GDM1 (cell line): ENCODE data around the gene ZXDA.
"Not testable (repeated sequence)": the region's sequence is repeated elsewhere in the genome, so short reads cannot be mapped to it uniquely, and the experiment has no call there.

Source experiments
- DNase-seq: peaks from one replicate; lab custom pipeline; 2025; lab: John Stamatoyannopoulos, UW

Gene ZXDA

GRCh38 chrX:57910287-57910912 is at the start of gene ZXDA:
TSS of gene ZXDA (minus strand) at chrX:57910458. CDS start at chrX:57910420, 38 bp downstream.
- DNase-seq = not testable (repeated sequence)

- DNase-seq = no peak
Observed at GRCh38 chrX:57952320-57952678, 42.0 kb upstream of the ZXDA start.

- DNase-seq = no peak
Observed at GRCh38 chrX:57951666-57952319, 41.5 kb upstream of the ZXDA start.

- DNase-seq = no peak
Observed at GRCh38 chrX:57933321-57933720, 23.1 kb upstream of the ZXDA start.

GRCh38 chrX:57932266-57932665 is 22.0 kb upstream of the ZXDA start:
- no peak for DNase-seq

GRCh38 chrX:57930051-57930450 is 19.8 kb upstream of the ZXDA start:
- no peak for DNase-seq

- DNase-seq = no peak
Observed at GRCh38 chrX:57929373-57929772, 19.1 kb upstream of the ZXDA start.

GRCh38 chrX:57925806-57926205 is 15.5 kb upstream of the ZXDA start:
- DNase-seq = no peak

- DNase-seq = no peak
Observed at GRCh38 chrX:57918750-57919436, 8.6 kb upstream of the ZXDA start.

GRCh38 chrX:57915680-57916079 is 5.4 kb upstream of the ZXDA start:
- no peak for DNase-seq

- not testable (repeated sequence) for DNase-seq
Observed at GRCh38 chrX:57909595-57910286, 517 bp downstream of the ZXDA start.

GRCh38 chrX:57908972-57909594 is 1.2 kb downstream of the ZXDA start:
- DNase-seq = not testable (repeated sequence)

GRCh38 chrX:57906790-57907189 is 3.5 kb downstream of the ZXDA start:
- no peak for DNase-seq

GRCh38 chrX:57905141-57905540 is 5.1 kb downstream of the ZXDA start:
- no peak for DNase-seq

- no peak for DNase-seq
Observed at GRCh38 chrX:57904176-57904880, 5.9 kb downstream of the ZXDA start.

GRCh38 chrX:57902633-57903032 is 7.6 kb downstream of the ZXDA start:
- no peak for DNase-seq

- no peak for DNase-seq
Observed at GRCh38 chrX:57901466-57901865, 8.8 kb downstream of the ZXDA start.

GRCh38 chrX:57900975-57901374 is 9.3 kb downstream of the ZXDA start:
- no peak for DNase-seq

- no peak for DNase-seq
Observed at GRCh38 chrX:57899906-57900305, 10.4 kb downstream of the ZXDA start.

- no peak for DNase-seq
Observed at GRCh38 chrX:57899064-57899463, 11.2 kb downstream of the ZXDA start.

GRCh38 chrX:57871463-57871862 is 38.8 kb downstream of the ZXDA start:
- no peak for DNase-seq
